Cerebellar cortex (tissue), 1 donor: ENCODE data around the gene OSCP1.
A peak's percentile ranks its signal among the peaks of the same experiment; 100 is the strongest.

ENCODE experiments used
- DNase-seq: peaks from one replicate; pipeline ENCODE4 v3.0.0-alpha.2; 2015; ENCODE audit warnings: low spot score

OSCP1 gene

GRCh38 chr1:36382669-36383068 lies 67.6 kb downstream of the OSCP1 start:
- DNase-seq, result no peak

DNA sequence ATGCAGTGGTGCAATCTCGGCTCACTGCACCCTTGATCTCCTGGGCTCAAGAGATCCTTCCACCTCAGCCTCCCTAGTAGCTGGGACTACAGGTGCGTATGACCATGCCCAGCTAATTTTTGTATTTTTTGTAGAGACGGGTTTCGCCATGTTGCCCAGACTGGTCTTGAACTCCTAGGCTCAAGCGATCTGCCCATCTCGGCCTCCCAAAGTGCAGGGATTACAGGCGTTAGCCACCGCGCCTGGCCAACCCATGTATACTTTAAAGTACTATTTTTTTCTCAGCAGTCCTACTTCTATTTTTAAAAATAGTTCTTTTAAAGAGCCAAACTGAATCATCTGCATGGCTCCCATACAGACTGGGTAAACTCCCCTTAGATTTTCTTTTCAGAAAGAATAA lies 68.0 kb downstream of the OSCP1 start:
- DNase-seq, result no peak

DNA sequence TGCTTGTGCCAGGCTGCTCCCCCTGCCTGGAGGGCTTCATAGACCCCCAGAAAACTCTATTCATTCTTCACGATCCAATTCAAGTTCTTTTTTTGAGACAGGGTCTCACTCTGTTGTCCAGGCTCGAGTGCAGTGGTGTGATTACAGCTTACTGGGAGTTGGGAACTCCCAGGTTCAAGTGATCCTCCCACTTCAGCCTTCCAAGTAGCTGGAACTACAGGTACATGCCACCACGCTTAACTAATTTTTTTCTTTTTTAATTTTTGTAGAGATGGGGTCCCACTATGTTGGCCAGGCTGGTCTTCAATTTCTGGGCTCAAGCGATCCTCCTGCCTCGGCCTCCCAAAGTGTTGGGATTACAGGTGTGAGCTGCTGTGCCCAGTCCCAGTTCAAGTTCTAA lies 68.8 kb downstream of the OSCP1 start:
- no peak for DNase-seq

DNA sequence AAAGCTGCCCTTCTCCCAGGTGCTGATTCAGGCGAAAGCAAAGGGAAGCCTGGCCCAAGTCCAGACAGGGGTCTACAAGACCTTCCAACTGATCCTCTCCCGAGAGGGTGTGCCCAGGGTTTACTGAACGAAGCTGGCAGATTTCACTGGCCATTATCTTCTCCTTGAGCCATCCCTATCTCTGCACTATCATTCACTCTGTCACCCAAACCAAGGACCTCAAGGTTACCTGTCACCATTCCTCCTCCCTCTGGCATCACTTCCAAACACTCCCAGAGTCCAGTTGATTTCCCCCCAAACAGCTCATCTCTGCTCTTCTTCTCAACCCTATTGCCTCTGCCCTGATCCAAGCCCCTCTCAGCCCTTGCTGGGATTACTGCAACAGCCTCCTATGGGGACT lies 69.5 kb downstream of the OSCP1 start:
- no peak for DNase-seq

DNA sequence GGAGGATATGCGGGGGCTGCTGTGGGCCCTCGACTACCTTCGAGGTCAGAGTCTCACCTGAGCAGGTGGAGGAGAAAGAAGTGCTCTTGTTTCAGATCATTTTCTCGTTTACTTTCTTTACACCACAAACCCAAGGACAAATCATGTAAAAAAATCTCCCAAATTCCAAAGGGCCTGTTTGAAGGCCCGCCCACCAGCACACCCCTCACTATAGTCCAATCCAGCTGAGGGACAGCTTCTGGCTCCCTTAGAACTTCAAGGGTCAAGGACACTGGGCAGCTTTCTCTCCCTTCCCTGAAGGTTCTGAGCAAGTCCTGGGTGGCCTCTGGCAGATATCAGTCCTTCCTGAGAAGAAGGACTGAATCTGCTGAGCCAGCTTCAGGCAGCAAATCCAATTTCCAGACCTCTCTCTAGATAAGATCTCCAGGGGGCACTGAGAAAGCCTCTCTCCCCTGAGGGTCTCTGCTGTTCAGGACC lies 70.1 kb downstream of the OSCP1 start:
- DNase-seq, result no peak

GRCh38 chr1:36377791-36378492 lies 72.3 kb downstream of the OSCP1 start:
- no peak for DNase-seq

- no peak for DNase-seq
Observed at GRCh38 chr1:36372617-36373016, 77.6 kb downstream of the OSCP1 start.

GRCh38 chr1:36369061-36369861 lies 81.0 kb downstream of the OSCP1 start:
- peak; percentile 76 for DNase-seq
